ENCODE measurements around the gene AGAP5. TPM values are rescaled to one million over a fixed set of nuclear protein-coding genes. Genes with fewer than 3 reads are reported as not detected.

AGAP5 gene
- total RNA-seq, 1 experiment from 2014 or later: 13.4 TPM

- no peak for TF ChIP-seq EZH2 (IDR thresholded peaks at IDR 0.05; ENCODE audit: low read depth)
- TF ChIP-seq CTCF (conservative IDR thresholded peaks at IDR 0.05): no peak
- no TSS peak for BruUV-seq (replicated peaks)
- intact Hi-C loops (cut with micrococcal nuclease; ENCODE audit: unreplicated experiment): loop anchor here (1.0 to 2.0 kb wide), 4 partner anchors 24 to 96 kb away; partner anchors contain the start of gene USP54
- Histone ChIP-seq H3K9me3 (ENCODE audit: insufficient read depth, low read depth) (no peaks in the 10 kb centered on the region), H3K36me3 (ENCODE audit: low read depth) (no peaks in the 10 kb centered on the region), H3K9me2 (ENCODE audit: insufficient read depth) (no peaks in the 10 kb centered on the region), H3K4me1 (replicated peaks; ENCODE audit: insufficient read depth) (peaks cover 11% of the 10 kb centered on the region; the same call in 1 of the 2 replicates), H3K79me2 (ENCODE audit: low read depth) (peaks cover 59% of the 10 kb centered on the region), H3K4me3 (peak overlapping the region; percentile 80), H3F3A (ENCODE audit: insufficient read depth, low read depth) (peaks cover 18% of the 10 kb centered on the region), H3K4me2 (peak overlapping the region; percentile 91), H3K27ac (peak overlapping the region; percentile 81), H2AFZ (peak overlapping the region; percentile 99), H3K27me3 (ENCODE audit: insufficient read depth, low read depth) (no peaks in the 10 kb centered on the region), H4K20me1 (ENCODE audit: insufficient read depth) (no peaks in the 10 kb centered on the region)
- DNase-seq: peak; percentile 53 to 88
- POLR2A ChIA-PET (ENCODE audit: unreplicated experiment): interaction anchor here (0.5 to 1.6 kb wide), 14 partner anchors 8 to 810 kb away, joined by 3 to 28 read pairs (median 5); partner anchors contain the start of genes PPP3CB and USP54
- CTCF ChIA-PET: interaction anchor here (0.6 to 1.2 kb wide), 3 partner anchors 24 to 132 kb away, joined by 3 to 9 read pairs (median 6); no protein-coding TSS in a partner anchor
Measured at GRCh38 chr10:73625004-73625883, 72.7 kb downstream of the AGAP5 start.

Other genes starting within 250 kb of the AGAP5 start
- gene PPP3CB, start 202.1 kb downstream of the AGAP5 start, total RNA-seq (2021): 28.8 and 34.0 TPM in 2 replicates
- 38.3 and 52.4 TPM in 2 replicates for gene USP54, start 106.8 kb downstream of the AGAP5 start, total RNA-seq (2021)
- gene MYOZ1, start 56.6 kb downstream of the AGAP5 start, total RNA-seq (2021): 0.22 and 0.75 TPM in 2 replicates
- gene SYNPO2L, start 42.1 kb downstream of the AGAP5 start, total RNA-seq (2021): 0.76 and 1.2 TPM in 2 replicates
- 83.1 and 105 TPM in 2 replicates for gene SEC24C, start 46.3 kb upstream of the AGAP5 start, total RNA-seq (2021)
- gene CHCHD1, start 83.9 kb upstream of the AGAP5 start, total RNA-seq (2021): 44.1 and 44.5 TPM in 2 replicates
- gene ZSWIM8, start 87.5 kb upstream of the AGAP5 start, total RNA-seq (2021): 49.2 and 70.0 TPM in 2 replicates
- 20.4 and 22.8 TPM in 2 replicates for gene NDST2, start 113.5 kb upstream of the AGAP5 start, total RNA-seq (2021)
- gene CAMK2G, start 176.4 kb upstream of the AGAP5 start, total RNA-seq (2021): 125 and 147 TPM in 2 replicates
- 90.3 and 94.9 TPM in 2 replicates for gene PLAU, start 213.0 kb upstream of the AGAP5 start, total RNA-seq (2021)

All from PC-9 (cell line).